ENCODE results near the gene WNT11.

WNT11 gene

DNA sequence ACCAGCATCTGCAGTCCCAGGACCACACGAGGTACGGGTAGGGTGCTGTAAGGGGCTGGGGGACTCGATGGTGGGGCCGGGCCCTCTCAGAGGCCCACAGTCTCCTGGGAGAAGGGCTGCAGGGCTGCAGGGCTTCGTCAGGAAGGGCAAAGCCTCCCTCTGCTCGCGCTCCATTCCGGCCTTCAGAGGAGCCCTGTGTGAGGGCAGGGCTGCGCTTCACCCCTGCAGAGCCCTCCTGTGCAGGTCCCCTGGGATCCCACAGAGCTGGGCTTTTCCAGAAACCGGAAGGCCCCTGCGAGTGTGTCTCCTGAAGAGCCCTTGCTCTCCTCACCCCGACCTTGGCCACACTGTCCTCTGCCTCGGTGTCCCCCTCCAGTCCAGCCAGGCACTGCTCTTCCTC lies 27.2 kb downstream of the WNT11 start:
- Histone ChIP-seq H3K9ac (ENCODE audit: low read length) (no peak overlapping the region), H3K4me3 (ENCODE audit: low read depth, low read length) (no peak overlapping the region), H3K4ac (ENCODE audit: low read depth, low read length) (no peak overlapping the region), H2BK5ac (ENCODE audit: low read depth, low read length, poor library complexity) (no peak overlapping the region), H3K4me2 (ENCODE audit: low read length) (no peak overlapping the region), H3K4me1 (ENCODE audit: control insufficient read depth in 1 of 2, insufficient read depth in 2 of 2, low read length in 2 of 2) (peaks cover 5 to 9% of the 10 kb centered on the region in 2 experiments), H4K8ac (ENCODE audit: low read depth, low read length) (no peak overlapping the region), H3K18ac (ENCODE audit: low read length) (no peak overlapping the region), H3K27me3 (ENCODE audit: insufficient read depth, low read length) (no peaks in the 10 kb centered on the region), H2AFZ (ENCODE audit: insufficient read depth, low read length, poor library complexity) (no peak overlapping the region), H2BK12ac (ENCODE audit: low read length) (no peak overlapping the region), H3K36me3 (ENCODE audit: control insufficient read depth in 1 of 2, insufficient read depth in 2 of 2, low read length in 2 of 2) (no peaks in the 10 kb centered on the region), H3K14ac (ENCODE audit: low read length) (no peak overlapping the region), H3K27ac (ENCODE audit: low read depth, low read length) (no peak overlapping the region), H3K9me3 (ENCODE audit: insufficient read depth, low read depth, low read length) (no peaks in the 10 kb centered on the region), H2AK5ac (ENCODE audit: low read length) (no peak overlapping the region), H4K91ac (ENCODE audit: low read depth, low read length) (no peak overlapping the region), H3K23ac (ENCODE audit: low read length) (no peak overlapping the region), H2BK120ac (ENCODE audit: insufficient read depth, low read length, poor library complexity) (no peak overlapping the region), H4K12ac (ENCODE audit: low read depth, low read length) (no peak overlapping the region), H3K79me1 (ENCODE audit: low read length) (peaks cover 2% of the 10 kb centered on the region), H3K79me2 (ENCODE audit: control insufficient read depth, insufficient read depth, low read length, poor library complexity) (no peaks in the 10 kb centered on the region)
- no CpG with 5 or more reads among the region's 13 CpGs for WGBS (ENCODE audit: extremely low coverage, insufficient coverage, insufficient read length)
- no peak for DNase-seq

DNA sequence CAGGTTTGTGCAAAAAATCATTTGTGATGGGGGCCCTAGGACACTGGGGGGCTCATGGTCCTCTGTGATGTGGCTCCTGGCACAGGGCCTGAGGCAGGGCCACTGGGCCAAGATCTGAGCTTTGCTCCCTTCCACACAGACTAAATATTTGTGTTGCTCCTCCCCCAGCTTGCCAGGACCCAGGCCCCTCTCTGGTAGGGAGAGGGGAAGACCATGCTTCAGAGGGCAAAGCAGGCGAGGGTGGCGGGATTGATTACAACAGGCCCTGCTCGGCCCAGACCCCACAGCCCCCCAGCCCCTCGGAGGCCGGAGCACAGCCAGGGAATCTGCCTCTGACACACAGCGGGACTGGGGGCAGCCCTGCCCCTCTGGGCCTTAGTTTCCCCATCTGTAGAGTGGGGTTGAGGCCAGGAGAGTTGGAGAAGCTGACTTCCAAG lies 29.0 kb downstream of the WNT11 start:
- Histone ChIP-seq H2AK5ac (ENCODE audit: low read length) (no peak overlapping the region), H3K23ac (ENCODE audit: low read length) (no peak overlapping the region), H2BK12ac (ENCODE audit: low read length) (no peak overlapping the region), H2AFZ (ENCODE audit: insufficient read depth, low read length, poor library complexity) (no peak overlapping the region), H3K9ac (ENCODE audit: low read length) (no peak overlapping the region), H3K14ac (ENCODE audit: low read length) (no peak overlapping the region), H3K36me3 (ENCODE audit: control insufficient read depth in 1 of 2, insufficient read depth in 2 of 2, low read length in 2 of 2) (no peaks in the 10 kb centered on the region), H3K27me3 (ENCODE audit: insufficient read depth, low read length) (no peaks in the 10 kb centered on the region), H3K79me2 (ENCODE audit: control insufficient read depth, insufficient read depth, low read length, poor library complexity) (no peaks in the 10 kb centered on the region), H4K8ac (ENCODE audit: low read depth, low read length) (no peak overlapping the region), H3K27ac (ENCODE audit: low read depth, low read length) (no peak overlapping the region), H3K4ac (ENCODE audit: low read depth, low read length) (no peak overlapping the region), H3K4me3 (ENCODE audit: low read depth, low read length) (no peak overlapping the region), H2BK5ac (ENCODE audit: low read depth, low read length, poor library complexity) (no peak overlapping the region), H3K79me1 (ENCODE audit: low read length) (no peaks in the 10 kb centered on the region), H3K18ac (ENCODE audit: low read length) (no peak overlapping the region), H3K4me1 (ENCODE audit: control insufficient read depth in 1 of 2, insufficient read depth in 2 of 2, low read length in 2 of 2) (peaks cover 2 to 4% of the 10 kb centered on the region in 2 experiments), H3K9me3 (ENCODE audit: insufficient read depth, low read depth, low read length) (no peaks in the 10 kb centered on the region), H2BK120ac (ENCODE audit: insufficient read depth, low read length, poor library complexity) (no peak overlapping the region), H4K91ac (ENCODE audit: low read depth, low read length) (no peak overlapping the region), H4K12ac (ENCODE audit: low read depth, low read length) (no peak overlapping the region), H3K4me2 (ENCODE audit: low read length) (no peak overlapping the region)
- WGBS (ENCODE audit: extremely low coverage, insufficient coverage, insufficient read length): no CpG with 5 or more reads among the region's 6 CpGs
- DNase-seq: no peak

DNA sequence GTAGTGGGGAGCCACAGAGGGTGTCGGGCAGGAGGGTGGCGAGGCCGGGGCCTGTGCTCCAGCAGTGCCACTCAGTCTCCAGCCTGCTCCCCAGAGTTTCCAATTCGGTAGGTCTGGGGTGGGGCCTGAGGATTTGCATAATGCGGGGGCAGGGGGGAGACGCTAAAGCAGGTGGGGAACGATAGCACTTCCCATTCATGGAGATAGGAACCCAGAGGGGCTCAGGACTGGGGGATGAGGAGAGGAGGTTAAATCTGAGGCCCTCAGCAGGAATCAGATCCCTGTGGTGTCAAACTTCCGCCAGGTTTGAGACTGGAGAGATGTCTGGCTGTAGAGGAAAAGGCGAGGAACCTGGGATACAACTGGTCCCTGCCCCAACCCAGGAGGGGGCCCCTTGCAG lies 29.8 kb downstream of the WNT11 start:
- Histone ChIP-seq H3K9ac (ENCODE audit: low read length) (no peak overlapping the region), H3K27me3 (ENCODE audit: insufficient read depth, low read length) (no peaks in the 10 kb centered on the region), H3K79me1 (ENCODE audit: low read length) (no peaks in the 10 kb centered on the region), H2BK12ac (ENCODE audit: low read length) (no peak overlapping the region), H4K12ac (ENCODE audit: low read depth, low read length) (no peak overlapping the region), H2BK120ac (ENCODE audit: insufficient read depth, low read length, poor library complexity) (no peak overlapping the region), H3K18ac (ENCODE audit: low read length) (no peak overlapping the region), H3K4ac (ENCODE audit: low read depth, low read length) (no peak overlapping the region), H4K91ac (ENCODE audit: low read depth, low read length) (no peak overlapping the region), H3K79me2 (ENCODE audit: control insufficient read depth, insufficient read depth, low read length, poor library complexity) (no peaks in the 10 kb centered on the region), H3K4me2 (ENCODE audit: low read length) (no peak overlapping the region), H2BK5ac (ENCODE audit: low read depth, low read length, poor library complexity) (no peak overlapping the region), H3K23ac (ENCODE audit: low read length) (no peak overlapping the region), H3K36me3 (ENCODE audit: control insufficient read depth in 1 of 2, insufficient read depth in 2 of 2, low read length in 2 of 2) (no peaks in the 10 kb centered on the region), H3K14ac (ENCODE audit: low read length) (no peak overlapping the region), H2AFZ (ENCODE audit: insufficient read depth, low read length, poor library complexity) (no peak overlapping the region), H3K9me3 (ENCODE audit: insufficient read depth, low read depth, low read length) (no peaks in the 10 kb centered on the region), H2AK5ac (ENCODE audit: low read length) (no peak overlapping the region), H3K4me1 (ENCODE audit: control insufficient read depth in 1 of 2, insufficient read depth in 2 of 2, low read length in 2 of 2) (peaks cover 2 to 4% of the 10 kb centered on the region in 2 experiments), H3K4me3 (ENCODE audit: low read depth, low read length) (no peak overlapping the region), H3K27ac (ENCODE audit: low read depth, low read length) (no peak overlapping the region), H4K8ac (ENCODE audit: low read depth, low read length) (no peak overlapping the region)
- WGBS (ENCODE audit: extremely low coverage, insufficient coverage, insufficient read length): no CpG with 5 or more reads among the region's 9 CpGs
- no peak for DNase-seq

DNA sequence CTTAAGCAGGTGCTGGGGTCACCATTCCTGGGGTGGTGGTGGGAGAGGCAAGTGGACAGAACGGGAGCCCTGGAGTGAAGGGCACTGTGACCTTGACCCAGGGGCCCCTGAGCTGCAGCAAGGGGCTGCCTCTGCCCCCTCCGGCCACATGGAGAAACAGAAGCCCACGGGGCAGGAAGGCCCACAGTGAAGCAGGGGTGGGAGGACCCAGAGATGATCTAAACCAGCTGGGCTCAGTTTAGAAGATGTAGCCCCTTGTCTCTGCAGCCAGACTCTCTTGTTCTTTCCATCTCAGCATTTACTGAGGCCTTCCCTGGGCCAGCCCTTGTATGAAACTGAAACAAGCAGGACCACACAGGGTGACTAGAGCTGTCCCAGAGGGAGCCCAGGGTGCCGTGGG lies 30.5 kb downstream of the WNT11 start:
- no peaks in the 10 kb centered on the region for H3K27me3 ChIP-seq (ENCODE audit: insufficient read depth, low read length)
- H3K27ac ChIP-seq (ENCODE audit: low read depth, low read length): no peak overlapping the region
- H3K4me3 ChIP-seq (ENCODE audit: low read depth, low read length): no peak overlapping the region
- no peak overlapping the region for H3K14ac ChIP-seq (ENCODE audit: low read length)
- no peak for DNase-seq
- no peak overlapping the region for H4K12ac ChIP-seq (ENCODE audit: low read depth, low read length)
- no peak overlapping the region for H2AK5ac ChIP-seq (ENCODE audit: low read length)
- no peak overlapping the region for H3K18ac ChIP-seq (ENCODE audit: low read length)
- no peak overlapping the region for H2AFZ ChIP-seq (ENCODE audit: insufficient read depth, low read length, poor library complexity)
- no CpG with 5 or more reads among the region's 4 CpGs for WGBS (ENCODE audit: extremely low coverage, insufficient coverage, insufficient read length)
- H2BK5ac ChIP-seq (ENCODE audit: low read depth, low read length, poor library complexity): no peak overlapping the region
- no peaks in the 10 kb centered on the region for H3K79me2 ChIP-seq (ENCODE audit: control insufficient read depth, insufficient read depth, low read length, poor library complexity)
- no peak overlapping the region for H3K23ac ChIP-seq (ENCODE audit: low read length)
- no peak overlapping the region for H4K91ac ChIP-seq (ENCODE audit: low read depth, low read length)
- no peak overlapping the region for H3K4ac ChIP-seq (ENCODE audit: low read depth, low read length)
- H3K4me1 ChIP-seq (ENCODE audit: control insufficient read depth in 1 of 2, insufficient read depth in 2 of 2, low read length in 2 of 2): peaks cover under 1 to 3% of the 10 kb centered on the region in 2 experiments
- H3K36me3 ChIP-seq (ENCODE audit: control insufficient read depth in 1 of 2, insufficient read depth in 2 of 2, low read length in 2 of 2): no peaks in the 10 kb centered on the region
- H2BK12ac ChIP-seq (ENCODE audit: low read length): no peak overlapping the region
- no peaks in the 10 kb centered on the region for H3K79me1 ChIP-seq (ENCODE audit: low read length)
- no peak overlapping the region for H3K4me2 ChIP-seq (ENCODE audit: low read length)
- no peak overlapping the region for H2BK120ac ChIP-seq (ENCODE audit: insufficient read depth, low read length, poor library complexity)
- no peak overlapping the region for H3K9ac ChIP-seq (ENCODE audit: low read length)
- no peaks in the 10 kb centered on the region for H3K9me3 ChIP-seq (ENCODE audit: insufficient read depth, low read depth, low read length)
- H4K8ac ChIP-seq (ENCODE audit: low read depth, low read length): no peak overlapping the region
